HG03196 (cell line): ENCODE measurements around the gene NQO2.
"Not testable (repeated sequence)": the region's sequence is repeated elsewhere in the genome, so short reads cannot be mapped to it uniquely, and the experiment has no call there.

ENCODE experiments used
- ATAC-seq: cut with Tn5 transposase; IDR thresholded peaks from one replicate; pipeline ENCODE4 v1.9.1; 2021; ENCODE audit not compliant: unreplicated experiment

The NQO2 gene

DNA sequence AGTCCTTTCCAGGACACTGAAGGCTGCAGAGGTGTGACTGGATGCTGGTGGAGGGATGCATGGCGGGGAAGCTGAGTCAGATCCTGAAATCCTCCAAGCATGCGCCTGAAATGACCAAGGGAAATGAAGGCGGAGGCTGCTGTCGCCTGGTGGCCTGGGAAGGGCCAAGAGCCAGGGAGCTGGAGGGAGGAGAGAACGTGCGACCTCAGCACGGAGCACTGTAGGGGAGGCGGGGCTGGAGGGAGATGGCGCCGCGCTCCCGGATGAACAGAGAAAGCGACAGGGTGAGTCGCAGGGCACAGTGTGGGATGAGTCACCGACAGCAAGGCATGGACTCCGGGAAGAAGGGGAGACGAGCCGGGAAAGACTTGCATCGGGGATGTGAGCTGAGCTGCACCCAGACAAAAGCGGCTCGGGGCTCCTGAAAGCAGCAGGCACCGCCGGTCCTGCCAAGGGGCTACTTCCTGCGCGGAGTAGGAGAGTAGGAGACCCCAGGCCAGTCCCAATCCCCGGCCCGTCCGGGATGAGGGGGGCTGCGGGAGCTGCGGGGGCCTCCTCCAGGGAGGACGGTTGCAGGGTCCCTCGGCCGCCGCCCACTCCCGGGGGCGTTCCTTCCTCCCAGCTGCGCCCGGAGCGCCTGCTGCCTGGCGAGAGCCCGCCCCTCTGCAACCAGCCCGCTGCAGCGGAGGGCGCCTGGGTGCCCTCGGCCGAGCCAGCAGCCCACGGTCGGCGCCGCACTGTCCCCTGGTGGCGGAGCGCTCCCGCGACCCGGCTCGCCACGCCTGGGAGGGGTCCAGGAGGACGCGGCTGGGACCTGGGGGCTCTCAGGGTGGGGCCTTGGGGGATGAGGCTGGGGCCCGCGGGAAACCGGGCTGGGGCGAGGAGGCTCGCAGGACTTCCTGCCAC is 11.0 kb upstream of the NQO2 start:
- peak; percentile 59 for ATAC-seq

DNA sequence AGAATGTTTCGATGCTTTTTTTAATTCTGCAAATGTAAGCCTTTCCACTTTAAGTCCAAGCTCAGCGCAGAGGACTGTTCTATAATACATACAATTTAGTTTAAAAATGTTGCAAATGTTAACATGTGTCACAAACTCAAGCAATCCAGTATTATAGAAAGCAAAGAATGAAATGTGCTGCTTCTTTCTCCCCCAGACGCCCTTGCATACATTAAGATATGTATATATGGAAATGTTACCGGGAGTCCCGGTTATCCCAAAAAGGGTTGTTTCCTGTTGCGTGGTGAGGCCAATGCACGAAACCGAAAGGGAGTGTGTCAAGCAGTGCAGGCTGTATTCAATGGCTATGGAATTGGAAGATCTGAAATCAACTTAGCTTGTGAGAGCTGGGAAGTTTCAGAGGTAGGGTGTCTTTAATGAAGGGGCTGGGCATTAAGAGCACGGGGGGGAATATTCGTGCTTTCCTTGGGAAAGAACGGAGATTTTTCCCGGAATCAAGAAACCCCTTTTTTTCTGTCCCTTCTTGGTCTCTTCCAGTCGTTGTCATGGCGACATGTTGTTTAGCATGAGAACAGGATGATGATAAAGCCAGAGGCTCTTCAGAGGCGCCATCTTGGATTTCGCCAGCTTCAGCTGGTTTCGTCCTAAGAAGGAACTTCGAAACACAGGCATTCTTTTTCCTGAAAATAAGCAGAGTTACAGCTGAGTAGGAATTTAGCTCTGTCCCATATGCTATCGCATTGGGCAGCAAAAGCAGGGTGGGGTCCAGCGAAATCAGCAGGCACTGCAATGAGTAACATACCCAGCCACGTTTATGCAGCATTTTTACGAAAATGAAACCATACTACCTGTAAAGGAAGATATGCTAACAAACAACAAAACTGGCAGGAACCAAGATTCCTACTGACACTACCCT is 10.1 kb upstream of the NQO2 start:
- peak; percentile 65 for ATAC-seq

GRCh38 chr6:2990248-2990931 is 9.3 kb upstream of the NQO2 start:
- no peak for ATAC-seq

- ATAC-seq, result no peak
These were observed 8.7 kb upstream of the NQO2 start for GRCh38 chr6:2990932-2991506.

GRCh38 chr6:2992330-2992979 is 7.2 kb upstream of the NQO2 start:
- no peak for ATAC-seq

DNA sequence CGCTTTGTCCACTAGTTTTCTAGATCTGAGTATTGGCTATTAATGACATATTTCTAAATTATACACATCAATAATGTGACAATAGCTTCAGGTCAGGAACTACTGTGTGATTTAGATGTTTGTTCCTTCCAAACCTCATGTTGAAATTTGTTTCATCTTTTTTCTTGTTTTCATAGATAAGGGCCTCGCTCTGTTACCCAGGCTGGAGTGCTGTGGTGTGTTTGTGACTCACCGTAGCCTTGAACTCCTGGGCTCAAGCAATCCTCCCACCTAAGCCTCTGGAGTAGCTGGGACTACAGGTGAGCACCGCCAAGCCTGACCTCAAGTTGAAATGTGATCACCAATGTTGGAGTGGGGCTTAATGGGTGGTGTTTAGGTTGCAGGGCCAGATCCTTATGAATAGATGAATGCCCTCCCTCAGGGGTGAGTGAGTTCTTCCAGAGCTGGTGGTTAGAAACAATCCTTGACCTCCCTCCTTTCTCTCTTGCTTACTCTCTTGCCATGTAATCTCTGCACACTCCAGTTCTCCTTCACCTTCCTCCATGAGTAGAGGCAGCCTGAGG is 5.9 kb upstream of the NQO2 start:
- ATAC-seq, result no peak

- ATAC-seq, result peak; percentile 46
These were observed 1.3 kb upstream of the NQO2 start for GRCh38 chr6:2998249-2998997.

GRCh38 chr6:2998998-2999617 is 586 bp upstream of the NQO2 start:
- no peak for ATAC-seq

GRCh38 chr6:3001146-3001772 is 1.6 kb downstream of the NQO2 start:
- ATAC-seq, result no peak

DNA sequence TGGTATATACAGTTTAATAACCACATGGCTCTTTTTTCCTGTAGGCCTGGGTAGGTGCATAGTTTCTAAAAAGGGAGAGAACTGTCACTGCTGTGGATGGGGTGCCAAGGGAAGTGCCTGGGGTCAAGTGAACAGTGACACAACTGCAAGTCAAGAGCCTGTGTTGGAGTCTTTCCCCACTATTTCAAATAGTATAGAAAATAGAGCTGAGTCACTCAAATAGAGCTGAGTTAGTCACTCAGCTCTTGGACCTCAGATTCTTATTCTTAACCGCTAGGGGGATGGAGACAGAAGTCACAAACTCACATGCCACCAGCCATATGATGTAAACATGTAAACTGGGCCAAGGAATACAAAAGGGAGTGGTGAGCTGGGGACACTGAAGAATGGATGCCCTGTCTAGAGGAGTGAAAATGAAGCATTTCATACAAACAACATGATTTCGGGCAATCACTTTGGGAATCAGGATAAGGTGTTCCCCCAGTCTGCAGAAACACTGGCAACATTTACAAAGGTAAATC is 2.1 kb downstream of the NQO2 start:
- no peak for ATAC-seq

- not testable (repeated sequence) for ATAC-seq
These were observed 3.5 kb downstream of the NQO2 start for GRCh38 chr6:3003226-3003625.

DNA sequence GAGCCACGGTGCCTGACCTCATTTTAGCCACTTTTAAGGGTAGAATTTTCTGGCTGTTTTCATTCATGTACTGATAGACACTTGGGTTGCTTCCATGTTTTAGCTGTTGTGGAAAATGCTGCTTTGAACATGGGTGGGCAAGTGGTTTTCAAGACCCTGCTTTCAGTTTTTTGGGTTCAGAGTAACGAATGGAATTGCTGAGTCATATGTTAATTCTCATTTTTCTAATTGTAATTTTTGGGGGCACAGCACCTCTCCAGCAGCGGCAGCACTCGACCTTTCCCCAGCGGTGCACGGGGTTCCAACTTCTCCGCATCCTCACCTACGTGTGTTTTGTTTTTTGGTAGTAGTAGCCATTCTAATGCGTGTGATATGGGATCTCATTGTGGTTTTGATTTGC is 5.4 kb downstream of the NQO2 start:
- ATAC-seq, result no peak

DNA sequence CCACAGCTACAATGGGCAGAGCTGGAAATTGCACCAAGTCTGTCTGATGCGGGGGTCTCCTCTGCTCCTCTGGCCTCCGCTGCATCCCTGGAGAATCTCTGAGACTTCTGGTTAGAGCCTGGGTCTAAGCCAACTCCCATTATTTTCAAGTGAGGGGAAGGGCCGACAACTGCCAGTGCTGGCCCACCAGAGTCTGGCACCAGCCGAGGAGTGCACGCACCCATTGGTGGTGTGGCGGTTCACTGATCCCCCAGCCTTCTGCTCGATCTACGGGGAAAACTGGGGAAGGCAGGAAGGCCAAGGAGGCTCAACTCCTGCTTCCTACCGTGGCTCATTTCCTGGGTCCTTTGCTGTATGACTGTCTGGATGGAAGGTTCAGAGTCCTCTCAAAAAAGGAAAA is 6.2 kb downstream of the NQO2 start:
- no peak for ATAC-seq

- ATAC-seq, result no peak
These were observed 6.8 kb downstream of the NQO2 start for GRCh38 chr6:3006476-3006875.

- no peak for ATAC-seq
These were observed 7.9 kb downstream of the NQO2 start for GRCh38 chr6:3007571-3007970.

DNA sequence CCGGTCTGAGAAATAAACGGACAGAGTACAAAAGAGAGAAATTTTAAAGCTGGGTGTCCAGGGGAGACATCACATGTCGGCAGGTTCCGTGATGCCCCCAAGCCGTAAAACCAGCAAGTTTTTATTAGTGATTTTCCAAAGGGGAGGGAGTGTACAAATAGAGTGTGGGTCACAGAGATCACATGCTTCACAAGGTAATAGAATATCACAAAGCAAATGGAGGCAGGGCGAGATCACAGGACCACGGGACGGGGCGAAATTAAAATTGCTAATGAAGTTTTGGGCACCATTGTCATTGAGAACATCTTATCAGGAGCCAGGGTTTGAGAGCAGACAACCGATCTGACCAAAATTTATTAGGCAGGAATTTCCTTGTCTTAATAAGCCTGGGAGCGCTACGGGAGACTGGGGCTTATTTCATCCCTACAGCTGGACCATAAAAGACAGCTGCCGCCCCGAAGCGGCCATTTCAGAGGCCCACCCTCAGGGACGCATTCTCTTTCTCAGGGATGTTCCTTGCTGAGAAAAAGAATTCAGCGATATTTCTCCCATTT is 9.1 kb downstream of the NQO2 start:
- ATAC-seq, result not testable (repeated sequence)

GRCh38 chr6:3009930-3010329 is 10.2 kb downstream of the NQO2 start:
- ATAC-seq, result no peak

- no peak for ATAC-seq
These were observed 11.5 kb downstream of the NQO2 start for GRCh38 chr6:3011158-3011557.
